NCI-H1105 treated with DMSO at 0.1 percent for 48 hours (cell line): ENCODE results near the gene DNASE1L2.

ENCODE experiments used
- DNase-seq: peaks from one replicate; lab custom pipeline; 2025; lab: John Stamatoyannopoulos, UW

Gene DNASE1L2, protein sequence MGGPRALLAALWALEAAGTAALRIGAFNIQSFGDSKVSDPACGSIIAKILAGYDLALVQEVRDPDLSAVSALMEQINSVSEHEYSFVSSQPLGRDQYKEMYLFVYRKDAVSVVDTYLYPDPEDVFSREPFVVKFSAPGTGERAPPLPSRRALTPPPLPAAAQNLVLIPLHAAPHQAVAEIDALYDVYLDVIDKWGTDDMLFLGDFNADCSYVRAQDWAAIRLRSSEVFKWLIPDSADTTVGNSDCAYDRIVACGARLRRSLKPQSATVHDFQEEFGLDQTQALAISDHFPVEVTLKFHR

GRCh38 chr16:2236337-2237101 is at the start of gene DNASE1L2:
Gene DNASE1L2, plus strand, starts transcription at chr16:2236444. Its CDS starts 373 bp downstream, at chr16:2236817.
- no peak for DNase-seq

DNA sequence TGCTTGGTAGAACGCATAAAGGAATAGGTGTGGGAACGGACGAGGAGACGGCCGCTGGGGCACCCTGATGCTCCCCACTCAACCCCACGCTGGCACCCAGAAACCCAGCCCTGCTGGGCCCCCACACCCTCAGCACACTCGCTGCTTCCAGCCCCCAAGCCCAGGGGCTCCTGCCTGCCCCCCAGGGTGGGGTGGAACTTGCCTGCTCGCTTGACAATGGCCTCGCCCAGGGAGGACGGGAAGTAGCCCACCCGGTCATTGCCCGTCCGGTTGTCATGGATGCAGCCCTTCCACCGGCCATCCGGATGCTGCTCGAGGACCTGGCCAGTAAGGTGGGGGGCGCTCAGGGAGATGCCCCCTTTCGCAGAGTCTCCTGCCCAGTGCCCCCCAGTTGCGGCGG is 49.7 kb upstream of the DNASE1L2 start:
- DNase-seq = no peak

DNA sequence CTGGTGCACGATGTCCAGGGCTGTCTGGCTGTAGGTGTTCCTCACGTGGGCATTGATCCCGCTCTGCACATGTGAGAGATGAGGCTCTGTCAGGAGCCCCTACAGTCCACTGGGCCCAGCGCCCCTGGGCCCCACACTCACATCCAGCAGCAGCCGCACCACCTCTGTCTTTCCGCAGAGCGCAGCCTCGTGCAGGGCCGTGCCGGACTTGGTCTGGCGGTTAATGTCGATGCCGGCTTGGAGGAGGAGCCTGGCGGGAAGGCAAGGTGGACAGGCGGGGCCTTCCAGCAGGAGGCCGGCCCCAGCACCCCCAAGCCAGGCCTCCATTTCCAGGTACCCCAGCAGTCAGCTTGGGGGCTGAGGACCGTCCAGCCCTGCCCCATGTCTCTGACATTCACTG is 49.0 kb upstream of the DNASE1L2 start:
- DNase-seq = no peak

- DNase-seq = no peak
Observed at GRCh38 chr16:2188395-2188794, 47.8 kb upstream of the DNASE1L2 start.

GRCh38 chr16:2189252-2189893 is 46.9 kb upstream of the DNASE1L2 start:
- DNase-seq = no peak

- no peak for DNase-seq
Observed at GRCh38 chr16:2190002-2190658, 46.1 kb upstream of the DNASE1L2 start.

- DNase-seq = no peak
Observed at GRCh38 chr16:2190659-2191445, 45.4 kb upstream of the DNASE1L2 start.

- no peak for DNase-seq
Observed at GRCh38 chr16:2191446-2191706, 44.9 kb upstream of the DNASE1L2 start.

DNA sequence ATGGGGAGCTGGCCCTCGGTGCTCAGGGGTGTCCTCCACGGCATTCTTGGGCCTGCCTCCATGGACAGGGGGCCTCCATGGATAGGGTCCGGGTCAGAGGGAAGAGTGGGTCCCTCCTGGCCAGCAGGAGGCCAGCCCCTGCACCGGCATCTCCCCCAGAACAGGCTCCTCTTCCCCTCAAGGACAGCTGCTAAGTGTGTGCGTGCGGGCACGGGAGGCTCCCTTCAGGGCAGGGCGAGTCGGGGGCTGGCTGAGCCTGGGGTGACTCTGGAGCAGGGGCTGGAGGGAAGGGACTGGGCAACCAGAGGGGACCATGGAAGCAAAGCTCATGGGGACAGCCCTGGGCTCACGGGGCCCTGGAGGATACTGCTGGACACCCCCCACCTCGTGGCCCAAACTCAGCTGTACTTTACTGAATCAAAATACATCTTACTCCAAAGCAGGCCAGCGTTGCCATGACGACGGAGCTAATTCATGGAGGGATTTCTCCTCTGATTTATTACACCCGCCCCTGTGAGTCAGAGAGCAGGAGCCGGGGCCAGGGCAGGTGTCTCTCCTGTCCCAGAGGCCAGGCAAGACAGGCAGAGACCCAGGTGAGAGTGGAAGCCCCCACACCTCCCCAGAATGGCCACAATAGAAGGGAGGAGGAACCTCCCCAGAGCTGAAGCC is 41.9 kb upstream of the DNASE1L2 start:
- DNase-seq = no peak

GRCh38 chr16:2194852-2195321 is 41.4 kb upstream of the DNASE1L2 start:
- DNase-seq = peak; percentile 41

DNA sequence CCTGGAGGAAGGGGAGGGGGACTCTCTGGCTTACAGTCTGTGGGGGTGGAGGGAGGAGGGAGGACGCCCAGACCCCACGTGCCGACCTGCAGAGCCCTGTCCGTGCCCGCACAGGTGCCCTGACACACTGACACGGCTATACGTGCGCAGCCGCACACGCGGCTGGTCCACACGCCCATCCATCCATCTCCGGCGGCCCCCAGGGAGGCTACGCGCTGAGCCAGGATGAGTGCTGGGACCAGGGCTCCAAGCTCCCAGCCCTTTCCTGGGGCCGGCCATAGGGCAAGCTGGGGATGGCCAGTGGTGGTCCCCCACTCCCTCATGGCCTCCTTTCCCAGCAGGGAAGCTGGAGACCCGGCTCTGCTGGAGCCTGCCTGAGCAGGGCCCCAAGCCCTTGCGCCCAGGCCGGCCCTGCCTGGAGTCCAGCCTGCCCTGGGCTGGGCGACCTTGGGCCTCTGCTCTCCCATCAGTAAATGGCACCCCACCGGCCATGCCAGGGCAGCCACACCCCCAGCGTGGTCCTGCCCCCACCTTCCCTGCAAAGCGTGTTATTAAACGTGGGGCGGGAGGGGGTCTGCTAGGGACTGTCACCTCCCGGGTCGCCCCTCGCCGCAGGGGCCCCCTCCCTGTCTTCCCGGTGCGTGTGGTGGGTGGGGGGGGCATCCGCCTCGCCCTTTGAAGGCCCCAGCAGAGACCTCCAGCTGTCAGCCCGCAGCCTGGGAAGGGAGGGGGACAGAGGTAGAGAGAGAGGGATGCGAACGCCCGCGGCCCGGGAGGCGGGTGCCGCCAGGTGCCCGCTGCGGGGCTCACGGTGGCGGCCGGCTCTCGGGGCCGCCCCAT is 40.7 kb upstream of the DNASE1L2 start:
- DNase-seq = no peak

DNA sequence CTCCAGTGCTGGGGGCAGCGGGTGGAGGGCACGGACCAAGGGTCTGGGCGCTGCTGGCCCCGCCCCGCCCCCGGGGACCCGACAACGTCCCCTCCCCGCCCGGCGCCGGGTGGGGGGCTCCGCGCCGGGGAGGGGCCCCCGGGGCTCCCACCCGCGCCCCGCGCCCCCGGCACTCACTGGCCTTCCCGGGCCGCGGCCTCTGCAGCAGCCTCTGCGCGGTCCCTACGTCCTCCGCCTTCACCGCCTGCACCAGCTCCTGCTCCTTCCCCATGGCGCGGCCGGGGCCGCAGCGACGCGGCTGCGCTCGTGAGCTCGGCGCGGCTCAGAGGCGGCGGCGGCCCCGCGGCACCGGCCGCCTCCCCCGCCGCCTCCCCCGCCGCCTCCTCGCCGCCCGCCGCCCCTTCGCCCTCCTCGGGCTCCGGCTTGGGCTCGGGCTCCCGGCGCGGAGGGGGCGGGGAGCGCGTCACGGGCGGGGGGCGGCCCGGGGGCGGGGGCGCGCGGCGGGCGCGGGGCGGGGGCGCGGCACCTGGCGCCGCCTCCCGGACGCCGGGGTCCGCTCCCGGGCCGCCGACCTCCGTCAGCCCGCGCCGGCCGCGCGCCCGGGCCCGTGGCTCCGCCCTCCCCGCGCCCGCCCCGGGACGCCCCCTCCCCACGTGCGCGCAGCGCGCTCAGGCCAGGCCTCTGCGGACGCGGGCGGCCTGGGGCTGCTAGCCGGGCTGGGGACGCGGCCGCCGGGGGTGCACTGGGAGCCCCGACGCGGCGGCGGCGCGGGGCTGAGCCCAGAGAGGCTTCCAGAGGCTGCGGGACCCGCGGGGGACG is 39.9 kb upstream of the DNASE1L2 start, which contains the start of gene CASKIN1:
CASKIN1 (minus strand) TSS at position 444 of the 819 bp plus-strand sequence; CDS start at position 271, 173 bp downstream.
- no peak for DNase-seq

DNA sequence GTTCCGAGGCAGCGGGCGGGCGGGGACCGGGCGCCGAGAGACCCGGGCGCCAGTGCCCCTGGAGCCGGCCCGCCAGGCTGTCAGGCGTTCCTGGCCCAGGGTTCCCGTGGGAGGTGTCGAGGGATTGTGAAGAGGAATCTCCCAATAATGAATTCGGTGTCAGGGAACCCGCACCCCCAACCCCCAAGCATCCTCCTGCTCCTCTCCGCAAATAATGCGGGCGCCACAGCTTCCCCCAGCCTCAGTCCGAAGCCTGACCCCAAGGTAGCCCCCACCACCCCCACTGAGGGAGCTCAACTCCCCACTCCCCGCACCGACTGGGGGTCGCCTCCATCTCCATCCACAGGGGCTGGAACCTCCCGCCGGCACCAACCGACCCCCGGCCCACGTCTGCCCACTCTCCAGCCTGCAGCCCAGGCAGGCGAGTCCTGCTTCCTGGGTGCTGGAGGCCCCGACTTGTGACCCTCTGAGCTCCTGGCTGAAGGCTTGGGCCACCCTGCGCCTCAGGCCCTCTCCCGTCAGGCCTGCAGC is 39.2 kb upstream of the DNASE1L2 start:
- DNase-seq = no peak

- DNase-seq = no peak
Observed at GRCh38 chr16:2197765-2198164, 38.5 kb upstream of the DNASE1L2 start.

GRCh38 chr16:2198283-2198682 is 38.0 kb upstream of the DNASE1L2 start:
- no peak for DNase-seq

- DNase-seq = no peak
Observed at GRCh38 chr16:2199095-2199494, 37.1 kb upstream of the DNASE1L2 start.

GRCh38 chr16:2199621-2200139 is 36.6 kb upstream of the DNASE1L2 start:
- DNase-seq = no peak

- DNase-seq = no peak
Observed at GRCh38 chr16:2200313-2200712, 35.9 kb upstream of the DNASE1L2 start.
